Trophoblast cell (in vitro differentiated cells and primary cell): ENCODE results near the gene TRERF1.

Experiments used
- DNase-seq, 2 donors: peaks; one replicate each; pipeline ENCODE4 v3.0.0-alpha.2; 2016
- H2AFZ ChIP-seq: 2 replicates; pipeline ENCODE4 v1.6.1; 2013; ENCODE audit warnings: low read length, moderate library complexity, mild to moderate bottlenecking; ENCODE audit not compliant: insufficient read depth, poor library complexity
- H2AK5ac ChIP-seq: 2 replicates; pipeline ENCODE4 v1.6.1; 2013; ENCODE audit warnings: mild to moderate bottlenecking, low read length
- H2BK120ac ChIP-seq: 2 replicates; pipeline ENCODE4 v1.6.1; 2013; ENCODE audit warnings: low read length, mild to moderate bottlenecking, moderate library complexity; ENCODE audit not compliant: insufficient read depth, poor library complexity
- H2BK12ac ChIP-seq: 2 replicates; pipeline ENCODE4 v1.6.1; 2013; ENCODE audit warnings: mild to moderate bottlenecking, low read length, moderate library complexity
- H2BK5ac ChIP-seq: 2 replicates; pipeline ENCODE4 v1.6.1; 2013; ENCODE audit warnings: low read length, low read depth, moderate library complexity, mild to moderate bottlenecking; ENCODE audit not compliant: poor library complexity
- H3K14ac ChIP-seq: 2 replicates; pipeline ENCODE4 v1.6.1; 2013; ENCODE audit warnings: mild to moderate bottlenecking, low read length
- H3K18ac ChIP-seq: 2 replicates; pipeline ENCODE4 v1.6.1; 2013; ENCODE audit warnings: mild to moderate bottlenecking, low read length
- H3K23ac ChIP-seq: 2 replicates; pipeline ENCODE4 v1.6.1; 2013; ENCODE audit warnings: low read length
- H3K27ac ChIP-seq: 2 replicates; pipeline ENCODE4 v1.5.1; 2013; ENCODE audit warnings: low read depth, mild to moderate bottlenecking, inconsistent platforms, low read length, moderate library complexity
- H3K27me3 ChIP-seq: 2 replicates; pipeline ENCODE4 v1.6.1; 2013; ENCODE audit warnings: inconsistent platforms, mild to moderate bottlenecking, low read length, moderate library complexity; ENCODE audit not compliant: insufficient read depth
- H3K36me3 ChIP-seq, 2 experiments: 1 replicate in 1 of 2; 2 replicates in 1 of 2; pipeline ENCODE4 v1.6.1; 2013; ENCODE audit warnings: low read length in 2 of 2, mild to moderate bottlenecking in 2 of 2, moderate library complexity in 1 of 2; ENCODE audit not compliant: insufficient read depth in 2 of 2, control insufficient read depth in 1 of 2
- H3K4ac ChIP-seq: 2 replicates; pipeline ENCODE4 v1.6.1; 2013; ENCODE audit warnings: low read depth, mild to moderate bottlenecking, low read length, moderate library complexity
- H3K4me1 ChIP-seq, 2 experiments: 1 replicate in 1 of 2; 2 replicates in 1 of 2; pipeline ENCODE4 v1.6.1; 2013; ENCODE audit warnings: low read length in 2 of 2, mild to moderate bottlenecking in 2 of 2, moderate library complexity in 1 of 2; ENCODE audit not compliant: insufficient read depth in 2 of 2, control insufficient read depth in 1 of 2
- H3K4me2 ChIP-seq: 2 replicates; pipeline ENCODE4 v1.6.1; 2013; ENCODE audit warnings: inconsistent platforms, mild to moderate bottlenecking, low read length, moderate library complexity
- H3K4me3 ChIP-seq: 2 replicates; pipeline ENCODE4 v1.5.1; 2013; ENCODE audit warnings: mild to moderate bottlenecking, low read depth, low read length, inconsistent platforms
- H3K79me1 ChIP-seq: one replicate; pipeline ENCODE4 v1.6.1; 2013; ENCODE audit warnings: low read length
- H3K79me2 ChIP-seq: 2 replicates; pipeline ENCODE4 v1.6.1; 2013; ENCODE audit warnings: low read length, mild to moderate bottlenecking; ENCODE audit not compliant: control insufficient read depth, insufficient read depth, poor library complexity
- H3K9ac ChIP-seq: 2 replicates; pipeline ENCODE4 v1.6.1; 2013; ENCODE audit warnings: mild to moderate bottlenecking, low read length
- H3K9me3 ChIP-seq: 2 replicates; pipeline ENCODE4 v1.6.1; 2013; ENCODE audit warnings: low read depth, mild to moderate bottlenecking, control low read depth, inconsistent platforms, low read length; ENCODE audit not compliant: insufficient read depth
- H4K12ac ChIP-seq: 2 replicates; pipeline ENCODE4 v1.6.1; 2013; ENCODE audit warnings: low read depth, mild to moderate bottlenecking, low read length, moderate library complexity
- H4K8ac ChIP-seq: 2 replicates; pipeline ENCODE4 v1.6.1; 2013; ENCODE audit warnings: low read depth, mild to moderate bottlenecking, low read length, moderate library complexity
- H4K91ac ChIP-seq: one replicate; pipeline ENCODE4 v1.6.1; 2013; ENCODE audit warnings: low read depth, mild to moderate bottlenecking, low read length, moderate library complexity
- WGBS: extraction: QIAGEN DNeasy Blood & Tissue Kit; methylation state at CpG from one replicate; pipeline ENCODE4 v1.1.7; 2013; ENCODE audit warnings: missing lambda C conversion rate; ENCODE audit not compliant: insufficient read length, insufficient coverage; ENCODE audit errors: extremely low coverage; 5-methylcytosine and 5-hydroxymethylcytosine counted together

The TRERF1 gene

GRCh38 chr6:42381850-42382249 is 69.9 kb downstream of the TRERF1 start:
- no peak overlapping the region for H2BK120ac ChIP-seq
- H3K9me3 ChIP-seq = peaks cover 2% of the 10 kb centered on the region
- no peak overlapping the region for H2BK5ac ChIP-seq
- no peaks in the 10 kb centered on the region for H3K4me1 ChIP-seq
- H2BK12ac ChIP-seq = no peak overlapping the region
- H2AFZ ChIP-seq = no peak overlapping the region
- H3K79me1 ChIP-seq = no peaks in the 10 kb centered on the region
- no peak overlapping the region for H3K18ac ChIP-seq
- H4K91ac ChIP-seq = no peak overlapping the region
- H4K8ac ChIP-seq = no peak overlapping the region
- no peaks in the 10 kb centered on the region for H3K79me2 ChIP-seq
- H3K4me3 ChIP-seq = no peak overlapping the region
- no peak overlapping the region for H4K12ac ChIP-seq
- no peak overlapping the region for H3K4ac ChIP-seq
- WGBS = no CpG with 5 or more reads among the region's 3 CpGs
- no peaks in the 10 kb centered on the region for H3K27me3 ChIP-seq
- H3K27ac ChIP-seq = no peak overlapping the region
- H3K23ac ChIP-seq = no peak overlapping the region
- H3K36me3 ChIP-seq = no peaks in the 10 kb centered on the region
- no peak overlapping the region for H3K14ac ChIP-seq
- H3K9ac ChIP-seq = no peak overlapping the region
- no peak for DNase-seq
- no peak overlapping the region for H3K4me2 ChIP-seq
- no peak overlapping the region for H2AK5ac ChIP-seq

- H2BK12ac ChIP-seq = no peak overlapping the region
- no CpG with 5 or more reads among the region's 4 CpGs for WGBS
Observed at GRCh38 chr6:42380228-42380979, 71.3 kb downstream of the TRERF1 start.

GRCh38 chr6:42378536-42378935 is 73.2 kb downstream of the TRERF1 start:
- H3K4me1 ChIP-seq = no peaks in the 10 kb centered on the region
- no peak overlapping the region for H3K4ac ChIP-seq
- H2BK12ac ChIP-seq = no peak overlapping the region
- no peak overlapping the region for H2BK5ac ChIP-seq
- H2AFZ ChIP-seq = no peak overlapping the region
- H3K9ac ChIP-seq = no peak overlapping the region
- no peak for DNase-seq
- no peak overlapping the region for H3K14ac ChIP-seq
- H3K79me2 ChIP-seq = no peaks in the 10 kb centered on the region
- no peak overlapping the region for H2AK5ac ChIP-seq
- H3K27me3 ChIP-seq = no peaks in the 10 kb centered on the region
- H4K91ac ChIP-seq = no peak overlapping the region
- H4K12ac ChIP-seq = no peak overlapping the region
- no peak overlapping the region for H2BK120ac ChIP-seq
- no peak overlapping the region for H3K27ac ChIP-seq
- no peak overlapping the region for H4K8ac ChIP-seq
- WGBS = no CpG with 5 or more reads among the region's 3 CpGs
- H3K9me3 ChIP-seq = peaks cover 2% of the 10 kb centered on the region
- no peak overlapping the region for H3K4me3 ChIP-seq
- no peaks in the 10 kb centered on the region for H3K36me3 ChIP-seq
- H3K18ac ChIP-seq = no peak overlapping the region
- H3K79me1 ChIP-seq = no peaks in the 10 kb centered on the region
- no peak overlapping the region for H3K23ac ChIP-seq
- no peak overlapping the region for H3K4me2 ChIP-seq

More at GRCh38 chr6:42380228-42380979, 71.3 kb downstream of the TRERF1 start:
- Histone ChIP-seq H3K23ac (no peak overlapping the region), H3K14ac (no peak overlapping the region), H3K4me2 (no peak overlapping the region), H4K91ac (no peak overlapping the region), H3K4me3 (no peak overlapping the region), H3K27ac (no peak overlapping the region), H4K12ac (no peak overlapping the region), H3K79me1 (no peaks in the 10 kb centered on the region), H3K36me3 (no peaks in the 10 kb centered on the region), H3K4ac (no peak overlapping the region), H3K9ac (no peak overlapping the region), H2BK120ac (no peak overlapping the region), H4K8ac (no peak overlapping the region), H3K4me1 (no peaks in the 10 kb centered on the region), H3K27me3 (no peaks in the 10 kb centered on the region), H3K9me3 (peaks cover 2% of the 10 kb centered on the region), H3K18ac (no peak overlapping the region), H2AFZ (no peak overlapping the region), H2AK5ac (no peak overlapping the region), H2BK5ac (no peak overlapping the region), H3K79me2 (no peaks in the 10 kb centered on the region)
- no peak for DNase-seq

DNA sequence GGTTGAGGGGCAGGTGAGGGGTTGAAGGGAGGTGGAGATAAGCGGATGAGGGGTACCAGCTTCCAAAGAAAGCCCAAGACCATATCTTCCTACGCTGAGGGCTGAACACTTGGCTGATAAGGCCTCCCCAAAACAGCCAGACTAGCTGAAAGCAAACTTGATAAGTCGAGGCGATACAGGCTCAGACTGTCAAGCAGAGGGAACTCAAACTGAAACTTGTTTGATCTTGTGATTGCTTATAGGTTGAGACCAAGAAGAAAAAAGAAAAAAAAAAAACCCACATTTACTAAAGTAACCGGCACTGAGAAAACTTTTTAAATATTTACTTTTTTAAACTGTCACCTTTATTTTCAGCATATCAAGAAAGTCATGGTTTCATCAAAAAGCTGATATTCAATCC is 73.6 kb downstream of the TRERF1 start:
- no peak overlapping the region for H3K4ac ChIP-seq
- H3K18ac ChIP-seq = no peak overlapping the region
- H2AFZ ChIP-seq = no peak overlapping the region
- H2BK5ac ChIP-seq = no peak overlapping the region
- H2AK5ac ChIP-seq = no peak overlapping the region
- no peak overlapping the region for H3K4me3 ChIP-seq
- H3K14ac ChIP-seq = no peak overlapping the region
- H3K4me1 ChIP-seq = no peaks in the 10 kb centered on the region
- H3K27ac ChIP-seq = no peak overlapping the region
- no peaks in the 10 kb centered on the region for H3K79me1 ChIP-seq
- no peak overlapping the region for H3K23ac ChIP-seq
- H4K8ac ChIP-seq = no peak overlapping the region
- H4K91ac ChIP-seq = no peak overlapping the region
- H3K36me3 ChIP-seq = no peaks in the 10 kb centered on the region
- H3K27me3 ChIP-seq = no peaks in the 10 kb centered on the region
- DNase-seq = no peak
- H2BK12ac ChIP-seq = no peak overlapping the region
- H3K79me2 ChIP-seq = no peaks in the 10 kb centered on the region
- no peak overlapping the region for H3K4me2 ChIP-seq
- no peak overlapping the region for H2BK120ac ChIP-seq
- peaks cover 2% of the 10 kb centered on the region for H3K9me3 ChIP-seq
- H3K9ac ChIP-seq = no peak overlapping the region
- no peak overlapping the region for H4K12ac ChIP-seq
- no CpG with 5 or more reads among the region's 5 CpGs for WGBS
